CD4-positive, alpha-beta T cell treated with Interleukin-21 for 1 hour (primary cell): ENCODE measurements around the gene AMZ2.

Experiments
- DNase-seq: peaks from one replicate; pipeline ENCODE4 v3.0.0-alpha.2; 2020

AMZ2 gene

GRCh38 chr17:68292689-68293040 is 44.8 kb downstream of the AMZ2 start:
- DNase-seq, result no peak

- DNase-seq, result no peak
Measured at GRCh38 chr17:68293490-68294195, 45.8 kb downstream of the AMZ2 start.

- DNase-seq, result no peak
Measured at GRCh38 chr17:68294196-68294555, 46.3 kb downstream of the AMZ2 start.

GRCh38 chr17:68294617-68295016 is 46.8 kb downstream of the AMZ2 start:
- no peak for DNase-seq

GRCh38 chr17:68295086-68295485 is 47.2 kb downstream of the AMZ2 start:
- no peak for DNase-seq

GRCh38 chr17:68296217-68297191 is 48.7 kb downstream of the AMZ2 start:
- peak; percentile 79 for DNase-seq

- peak; percentile 10 for DNase-seq
Measured at GRCh38 chr17:68297195-68297594, 49.4 kb downstream of the AMZ2 start.

- DNase-seq, result no peak
Measured at GRCh38 chr17:68298601-68299000, 50.8 kb downstream of the AMZ2 start.

- DNase-seq, result no peak
Measured at GRCh38 chr17:68299817-68300216, 52.0 kb downstream of the AMZ2 start.

GRCh38 chr17:68301438-68301959 is 53.7 kb downstream of the AMZ2 start:
- no peak for DNase-seq

GRCh38 chr17:68302066-68302564 is 54.3 kb downstream of the AMZ2 start:
- DNase-seq, result no peak

- no peak for DNase-seq
Measured at GRCh38 chr17:68302666-68303065, 54.8 kb downstream of the AMZ2 start.

GRCh38 chr17:68304706-68305105 is 56.9 kb downstream of the AMZ2 start:
- DNase-seq, result no peak

- DNase-seq, result no peak
Measured at GRCh38 chr17:68305142-68305541, 57.3 kb downstream of the AMZ2 start.
